GM18861 (cell line): ENCODE measurements around the gene CATSPERE.

Experiments
- ATAC-seq: cut with Tn5 transposase; IDR thresholded peaks from one replicate; pipeline ENCODE4 v1.9.1; 2021; ENCODE audit not compliant: unreplicated experiment

Gene CATSPERE

GRCh38 chr1:244461245-244462071, at the start of gene CATSPERE:
Gene CATSPERE, plus strand, starts transcription at chr1:244461273. Its CDS starts 157 bp downstream, at chr1:244461430.
- peak; percentile 99 for ATAC-seq

GRCh38 chr1:244412176-244412575, 48.9 kb upstream of the CATSPERE start:
- ATAC-seq = no peak

GRCh38 chr1:244413736-244414135, 47.3 kb upstream of the CATSPERE start:
- ATAC-seq = no peak

GRCh38 chr1:244414543-244414942, 46.5 kb upstream of the CATSPERE start:
- no peak for ATAC-seq

GRCh38 chr1:244419024-244419423, 42.0 kb upstream of the CATSPERE start:
- no peak for ATAC-seq

GRCh38 chr1:244422174-244422573, 38.9 kb upstream of the CATSPERE start:
- no peak for ATAC-seq

GRCh38 chr1:244424649-244425334, 36.3 kb upstream of the CATSPERE start:
- no peak for ATAC-seq

GRCh38 chr1:244427647-244428046, 33.4 kb upstream of the CATSPERE start:
- no peak for ATAC-seq

- ATAC-seq = no peak
Measured at GRCh38 chr1:244429818-244430217, 31.3 kb upstream of the CATSPERE start.

- ATAC-seq = no peak
Measured at GRCh38 chr1:244431166-244431565, 29.9 kb upstream of the CATSPERE start.

GRCh38 chr1:244435562-244436205, 25.4 kb upstream of the CATSPERE start:
- ATAC-seq = no peak

GRCh38 chr1:244436336-244437085, 24.6 kb upstream of the CATSPERE start:
- ATAC-seq = no peak

GRCh38 chr1:244437086-244437468, 24.0 kb upstream of the CATSPERE start:
- ATAC-seq = no peak

- no peak for ATAC-seq
Measured at GRCh38 chr1:244439391-244440032, 21.6 kb upstream of the CATSPERE start.

- ATAC-seq = no peak
Measured at GRCh38 chr1:244442850-244443249, 18.2 kb upstream of the CATSPERE start.

GRCh38 chr1:244444854-244445253, 16.2 kb upstream of the CATSPERE start:
- ATAC-seq = no peak

GRCh38 chr1:244445320-244446181, 15.5 kb upstream of the CATSPERE start:
- no peak for ATAC-seq

- no peak for ATAC-seq
Measured at GRCh38 chr1:244447024-244447423, 14.0 kb upstream of the CATSPERE start.

GRCh38 chr1:244447552-244447951, 13.5 kb upstream of the CATSPERE start:
- ATAC-seq = no peak
